ENCODE results near the gene GID8.

DNA sequence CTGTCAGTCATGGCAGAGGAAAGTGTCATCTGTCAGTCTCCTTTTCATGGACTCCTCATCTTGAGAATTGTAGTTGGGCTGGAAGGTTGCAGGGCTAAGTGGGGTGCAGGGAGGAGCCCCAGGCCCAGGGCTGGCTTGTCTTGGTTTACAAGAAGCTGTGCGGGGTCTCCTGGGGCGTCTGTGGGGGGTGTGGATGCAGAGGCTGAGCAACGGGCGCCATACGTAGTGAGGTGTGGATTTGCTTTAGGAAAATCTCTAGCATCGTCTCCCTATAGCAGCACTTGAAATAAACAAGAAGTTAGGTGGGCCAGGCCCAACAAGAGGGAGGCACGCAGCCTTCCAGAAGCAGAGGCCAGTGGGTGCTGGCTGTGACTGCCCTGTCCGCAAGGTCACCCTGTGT is 12.8 kb downstream of the GID8 start:
- TF ChIP-seq, protein P1, sequence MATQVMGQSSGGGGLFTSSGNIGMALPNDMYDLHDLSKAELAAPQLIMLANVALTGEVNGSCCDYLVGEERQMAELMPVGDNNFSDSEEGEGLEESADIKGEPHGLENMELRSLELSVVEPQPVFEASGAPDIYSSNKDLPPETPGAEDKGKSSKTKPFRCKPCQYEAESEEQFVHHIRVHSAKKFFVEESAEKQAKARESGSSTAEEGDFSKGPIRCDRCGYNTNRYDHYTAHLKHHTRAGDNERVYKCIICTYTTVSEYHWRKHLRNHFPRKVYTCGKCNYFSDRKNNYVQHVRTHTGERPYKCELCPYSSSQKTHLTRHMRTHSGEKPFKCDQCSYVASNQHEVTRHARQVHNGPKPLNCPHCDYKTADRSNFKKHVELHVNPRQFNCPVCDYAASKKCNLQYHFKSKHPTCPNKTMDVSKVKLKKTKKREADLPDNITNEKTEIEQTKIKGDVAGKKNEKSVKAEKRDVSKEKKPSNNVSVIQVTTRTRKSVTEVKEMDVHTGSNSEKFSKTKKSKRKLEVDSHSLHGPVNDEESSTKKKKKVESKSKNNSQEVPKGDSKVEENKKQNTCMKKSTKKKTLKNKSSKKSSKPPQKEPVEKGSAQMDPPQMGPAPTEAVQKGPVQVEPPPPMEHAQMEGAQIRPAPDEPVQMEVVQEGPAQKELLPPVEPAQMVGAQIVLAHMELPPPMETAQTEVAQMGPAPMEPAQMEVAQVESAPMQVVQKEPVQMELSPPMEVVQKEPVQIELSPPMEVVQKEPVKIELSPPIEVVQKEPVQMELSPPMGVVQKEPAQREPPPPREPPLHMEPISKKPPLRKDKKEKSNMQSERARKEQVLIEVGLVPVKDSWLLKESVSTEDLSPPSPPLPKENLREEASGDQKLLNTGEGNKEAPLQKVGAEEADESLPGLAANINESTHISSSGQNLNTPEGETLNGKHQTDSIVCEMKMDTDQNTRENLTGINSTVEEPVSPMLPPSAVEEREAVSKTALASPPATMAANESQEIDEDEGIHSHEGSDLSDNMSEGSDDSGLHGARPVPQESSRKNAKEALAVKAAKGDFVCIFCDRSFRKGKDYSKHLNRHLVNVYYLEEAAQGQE (IDR thresholded peaks at IDR 0.05; ENCODE audit: borderline replicate concordance) = no peak
- TF ChIP-seq MXI1 (conservative IDR thresholded peaks at IDR 0.05; ENCODE audit: poor library complexity, severe bottlenecking) = no peak
